AG09309 (cell line): ENCODE measurements around the gene UQCC2.

ENCODE experiments used
- DNase-seq: peaks from one replicate; pipeline ENCODE4 v3.0.0-alpha.2; 2010; ENCODE audit warnings: low read depth
- H3K4me3 ChIP-seq: 2 replicates; pipeline ENCODE4 v1.5.1; 2011; ENCODE audit warnings: mild to moderate bottlenecking, low read depth, low read length, moderate library complexity; ENCODE audit not compliant: control insufficient read depth
- TF ChIP-seq, protein P1 (sequence below): IDR thresholded peaks from 2 replicates; pipeline ENCODE4 v1.5.1; 2011; ENCODE audit warnings: mild to moderate bottlenecking, low read depth, low read length, inconsistent platforms; ENCODE audit not compliant: insufficient read depth, control insufficient read depth; ENCODE audit errors: missing control alignments

UQCC2 gene

DNA sequence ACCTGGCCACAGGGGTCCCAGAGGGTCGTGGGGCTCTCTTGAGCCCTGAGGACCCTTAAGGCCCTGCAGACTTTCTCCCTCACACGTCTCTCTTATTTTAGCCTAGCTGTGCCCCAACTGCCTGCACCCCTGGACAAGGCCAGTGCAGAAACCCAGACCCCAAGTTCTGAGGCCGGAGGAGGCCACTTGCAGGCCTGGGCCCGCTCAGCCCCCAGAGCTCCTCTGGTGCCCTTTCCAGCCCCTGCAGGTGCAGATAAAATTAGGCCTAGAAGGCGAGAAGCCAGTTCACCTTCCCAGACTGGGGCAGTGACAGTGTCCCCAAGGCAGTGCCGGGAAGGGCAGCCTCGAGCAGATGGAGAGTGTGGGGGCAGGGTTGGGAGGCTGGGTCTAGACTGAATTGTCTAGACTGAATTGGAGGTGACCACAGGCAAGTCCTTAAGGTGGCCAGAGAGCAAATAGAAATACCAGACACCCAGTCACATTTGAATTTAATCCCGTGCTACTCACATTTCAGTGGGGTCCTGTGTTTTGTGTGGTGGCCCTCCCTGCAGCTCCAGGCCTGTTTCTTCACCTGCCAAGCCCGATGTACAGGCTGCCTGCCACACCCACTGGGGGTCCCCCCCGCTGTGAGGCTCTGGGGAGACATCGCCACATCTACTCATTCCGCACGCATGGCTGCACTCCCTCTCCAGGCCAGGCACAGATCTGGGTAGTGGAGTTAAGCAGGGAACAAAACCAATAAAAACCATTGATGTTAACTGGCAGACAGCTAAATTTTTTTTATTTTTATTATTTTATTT, 43.8 kb upstream of the UQCC2 start:
- no peak overlapping the region for H3K4me3 ChIP-seq
- TF ChIP-seq, protein P1, sequence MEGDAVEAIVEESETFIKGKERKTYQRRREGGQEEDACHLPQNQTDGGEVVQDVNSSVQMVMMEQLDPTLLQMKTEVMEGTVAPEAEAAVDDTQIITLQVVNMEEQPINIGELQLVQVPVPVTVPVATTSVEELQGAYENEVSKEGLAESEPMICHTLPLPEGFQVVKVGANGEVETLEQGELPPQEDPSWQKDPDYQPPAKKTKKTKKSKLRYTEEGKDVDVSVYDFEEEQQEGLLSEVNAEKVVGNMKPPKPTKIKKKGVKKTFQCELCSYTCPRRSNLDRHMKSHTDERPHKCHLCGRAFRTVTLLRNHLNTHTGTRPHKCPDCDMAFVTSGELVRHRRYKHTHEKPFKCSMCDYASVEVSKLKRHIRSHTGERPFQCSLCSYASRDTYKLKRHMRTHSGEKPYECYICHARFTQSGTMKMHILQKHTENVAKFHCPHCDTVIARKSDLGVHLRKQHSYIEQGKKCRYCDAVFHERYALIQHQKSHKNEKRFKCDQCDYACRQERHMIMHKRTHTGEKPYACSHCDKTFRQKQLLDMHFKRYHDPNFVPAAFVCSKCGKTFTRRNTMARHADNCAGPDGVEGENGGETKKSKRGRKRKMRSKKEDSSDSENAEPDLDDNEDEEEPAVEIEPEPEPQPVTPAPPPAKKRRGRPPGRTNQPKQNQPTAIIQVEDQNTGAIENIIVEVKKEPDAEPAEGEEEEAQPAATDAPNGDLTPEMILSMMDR = no peak
- no peak for DNase-seq

DNA sequence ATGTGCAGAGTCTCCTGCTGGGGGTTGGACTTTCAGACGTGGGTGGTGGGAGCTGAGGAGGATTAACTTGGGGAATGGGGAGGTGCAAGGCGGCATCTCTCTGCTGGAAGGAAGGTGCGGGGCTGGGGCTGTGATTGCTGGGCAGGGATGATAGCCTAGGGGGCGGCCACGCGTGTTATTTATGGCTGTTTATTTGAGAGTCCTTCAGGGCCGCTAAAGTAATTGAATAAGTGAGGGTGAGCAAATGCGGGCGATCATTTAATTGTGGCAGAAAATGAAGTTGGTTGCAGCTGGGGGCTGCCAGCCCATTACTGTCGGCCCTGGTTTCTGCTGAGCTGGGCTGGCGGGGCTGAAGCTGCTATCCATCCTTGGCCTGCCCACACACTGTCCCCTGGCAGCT, 42.7 kb upstream of the UQCC2 start:
- TF ChIP-seq, protein P1 = no peak

DNA sequence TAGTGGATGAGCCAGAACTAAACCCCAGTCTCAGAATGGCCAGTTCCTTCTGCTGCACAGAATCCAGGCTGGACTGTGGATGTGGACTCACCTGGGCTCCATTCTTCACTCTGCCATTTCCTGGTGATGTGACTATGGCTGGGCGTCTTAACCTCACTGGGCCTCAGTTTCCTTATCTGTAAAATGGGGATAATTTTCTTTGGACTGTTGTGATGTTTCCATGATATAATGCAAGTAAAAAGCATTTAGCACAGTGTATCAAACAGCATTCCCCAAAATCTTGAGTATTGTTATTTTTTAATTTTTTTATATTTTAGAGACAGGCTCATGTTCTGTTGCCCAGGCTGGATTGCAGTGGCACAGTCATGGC, 41.1 kb upstream of the UQCC2 start:
- TF ChIP-seq, protein P1 = no peak
- DNase-seq = no peak
- H3K4me3 ChIP-seq = no peak overlapping the region

More for the DNA sequence above, 42.7 kb upstream of the UQCC2 start:
- no peak for DNase-seq
- H3K4me3 ChIP-seq = no peak overlapping the region

DNA sequence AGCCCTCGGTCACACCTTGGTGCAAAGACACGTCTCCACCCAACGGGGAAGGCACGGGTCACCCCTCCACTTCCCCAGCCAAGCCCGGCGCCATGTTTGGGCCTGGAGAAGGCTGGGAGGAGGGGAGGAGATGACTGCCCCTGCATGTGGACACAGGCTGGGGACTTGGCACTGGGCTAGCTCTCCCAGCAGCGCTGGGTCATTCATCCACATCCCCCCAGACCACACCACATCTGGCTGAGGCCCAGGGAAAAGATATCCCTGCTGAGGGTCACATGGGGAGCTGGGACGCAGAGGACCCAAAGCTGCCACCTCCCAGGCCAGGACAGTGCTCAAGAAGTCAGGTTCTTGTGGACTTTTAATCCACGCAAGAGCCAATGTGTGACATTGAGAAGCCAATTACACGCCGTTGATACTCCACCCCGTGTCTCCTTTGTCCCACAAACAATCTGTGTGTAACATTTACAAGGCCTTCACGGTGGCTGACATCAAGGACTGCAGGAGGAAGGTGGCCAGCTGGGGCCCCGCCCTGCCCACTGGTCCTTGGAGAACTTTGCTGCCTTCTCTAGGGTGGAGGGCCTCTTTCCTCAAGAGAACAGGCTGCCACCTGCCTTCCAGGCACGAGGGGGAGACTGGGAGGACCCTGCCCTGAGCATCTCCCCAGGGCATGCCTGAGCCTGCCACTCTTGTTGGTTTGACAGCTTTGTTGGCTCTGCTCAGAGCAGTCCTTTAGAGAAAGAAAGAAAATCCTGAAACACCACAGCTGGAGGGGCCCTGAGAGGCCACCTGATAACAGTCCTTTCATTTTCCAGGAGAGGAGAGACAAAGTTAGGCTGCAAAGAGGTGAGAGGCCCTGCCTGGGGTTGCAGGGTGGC, 40.5 kb upstream of the UQCC2 start:
- no peak overlapping the region for H3K4me3 ChIP-seq
- TF ChIP-seq, protein P1 = no peak
- DNase-seq = no peak

DNA sequence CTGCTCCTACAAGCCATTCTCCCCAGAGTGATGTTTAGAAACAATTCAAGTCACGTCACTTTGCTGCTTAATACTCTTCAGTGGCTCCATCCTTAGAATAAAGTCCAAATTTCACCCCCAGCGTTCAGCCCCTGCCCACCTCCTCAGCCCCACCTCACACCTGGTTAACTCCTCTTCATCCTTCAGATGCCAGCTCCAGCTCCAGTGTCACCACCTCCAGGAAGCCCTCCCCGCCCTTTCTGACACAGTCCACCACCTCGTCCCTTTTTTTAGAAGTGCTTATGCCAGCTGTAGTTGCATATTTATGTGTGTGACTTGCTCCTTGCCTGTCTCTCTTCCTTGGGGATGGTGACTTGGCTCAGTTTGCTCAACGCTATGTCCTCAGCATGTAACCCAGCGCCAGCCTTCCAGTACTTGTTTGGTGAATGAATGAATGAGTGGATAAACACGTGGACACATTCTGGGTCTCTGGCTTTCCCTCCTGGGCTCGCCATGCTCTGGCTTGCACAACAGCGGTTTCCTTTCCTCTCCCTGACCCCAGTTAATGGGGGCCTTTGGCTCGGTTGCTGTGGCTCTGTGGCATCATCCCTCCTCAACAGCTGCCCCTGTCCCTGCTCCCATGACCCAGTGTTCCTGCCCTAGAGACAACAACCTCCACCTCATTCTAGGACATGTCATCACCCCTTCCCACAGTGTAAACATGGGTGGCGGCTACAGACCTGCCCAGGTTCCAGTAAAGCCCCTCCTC, 38.9 kb upstream of the UQCC2 start:
- H3K4me3 ChIP-seq = no peak overlapping the region
- TF ChIP-seq, protein P1 = no peak
- no peak for DNase-seq

DNA sequence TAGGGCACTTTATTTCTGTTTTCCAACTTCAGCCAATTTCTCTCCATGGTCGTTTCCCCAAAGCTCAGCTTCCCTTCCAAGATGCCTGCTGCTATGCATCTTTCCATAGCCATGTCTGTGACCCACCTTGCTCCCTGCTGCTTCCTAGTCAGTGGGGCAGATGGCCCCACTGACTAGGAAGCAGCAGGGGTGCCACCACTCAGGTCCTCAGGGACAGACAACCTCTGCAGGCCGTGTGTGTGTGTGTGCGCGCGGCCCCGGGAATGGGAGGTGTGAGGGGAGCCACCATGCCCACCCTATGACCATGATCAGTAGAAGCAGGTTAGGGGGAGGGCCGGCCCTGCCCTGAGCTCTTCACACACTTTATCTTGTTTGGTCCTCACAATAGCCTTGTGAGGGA, 37.9 kb upstream of the UQCC2 start:
- H3K4me3 ChIP-seq = no peak overlapping the region
- DNase-seq = no peak
- TF ChIP-seq, protein P1 = no peak
